NCI-H69 (cell line): ENCODE data around the gene MCTP1.

Source experiments
- DNase-seq: peaks from one replicate; lab custom pipeline; 2025; lab: John Stamatoyannopoulos, UW

MCTP1 gene

DNA sequence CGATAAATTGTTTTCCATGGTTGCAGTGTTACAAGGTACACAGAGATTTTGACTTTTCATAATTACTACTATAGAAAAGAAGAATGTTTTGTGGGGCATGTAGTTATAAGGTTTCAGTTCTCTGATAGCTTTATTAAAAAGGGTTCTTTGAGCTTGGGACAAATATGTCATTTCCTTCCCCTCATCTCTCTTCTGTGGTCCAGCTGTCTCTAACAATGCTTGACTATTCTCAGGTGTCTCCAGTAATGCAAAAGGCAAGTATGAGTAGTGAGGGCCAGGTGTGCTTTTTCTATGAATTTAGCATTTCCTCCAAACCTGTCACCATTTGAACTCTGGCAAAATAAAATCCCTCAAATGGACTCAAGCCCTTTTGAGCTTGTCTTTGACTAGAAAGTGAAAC is 582.2 kb downstream of the MCTP1 start:
- DNase-seq: peak; percentile 77

DNA sequence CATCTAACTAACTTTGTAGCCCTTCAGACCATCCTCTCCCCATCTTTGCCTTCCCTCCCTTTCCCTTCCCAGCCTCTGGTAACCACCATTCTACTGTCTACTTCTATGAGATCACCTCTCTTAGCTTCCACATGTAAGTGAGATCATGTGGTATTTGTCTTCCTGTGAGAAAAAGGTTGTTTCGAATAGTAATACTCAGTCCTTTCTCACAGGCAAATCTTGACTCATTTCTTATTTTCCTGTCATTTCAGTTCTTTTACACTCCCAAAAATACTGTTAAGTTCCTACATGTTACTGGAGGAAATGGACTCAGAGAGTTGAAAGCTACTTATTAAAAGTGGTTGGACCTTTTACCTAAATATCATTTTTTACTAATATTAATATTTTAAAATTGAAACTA is 584.3 kb downstream of the MCTP1 start:
- DNase-seq: peak; percentile 26

DNA sequence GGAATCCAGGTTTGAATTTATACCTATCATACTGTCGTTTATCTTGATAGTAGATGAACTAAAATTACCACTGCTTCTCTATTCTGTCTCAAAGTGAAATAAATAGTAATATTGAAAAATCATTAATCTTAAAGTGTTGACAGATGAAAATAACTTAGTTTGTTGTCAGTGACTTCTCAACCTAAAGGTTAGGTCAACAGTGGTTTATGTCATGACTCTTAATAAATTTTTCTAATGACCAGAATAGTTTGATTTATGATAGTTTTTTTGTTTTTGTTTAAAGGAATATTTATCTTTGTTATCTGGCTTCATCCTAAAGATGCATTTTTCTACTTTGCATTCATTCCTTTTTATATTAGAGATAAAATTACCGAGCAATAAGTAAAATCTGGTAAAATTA is 585.3 kb downstream of the MCTP1 start:
- DNase-seq: no peak

DNA sequence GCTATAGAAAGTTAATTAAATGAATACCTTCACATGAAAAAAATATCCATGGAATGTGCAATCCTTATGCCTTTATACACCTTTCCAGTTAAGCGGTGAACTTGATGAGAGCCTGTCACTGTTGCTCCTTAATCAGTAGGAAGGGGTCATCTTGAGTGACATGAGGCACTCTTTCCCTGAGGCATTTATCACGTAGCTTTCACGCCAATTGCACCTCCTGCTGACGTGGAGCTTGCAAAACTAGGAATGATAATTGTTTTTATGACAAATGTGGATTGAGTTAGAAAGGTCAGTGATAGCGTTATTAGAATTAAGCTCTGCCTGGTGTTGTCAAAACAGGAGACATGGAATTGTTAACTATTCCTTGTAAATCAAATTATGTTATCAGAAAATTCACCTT is 586.7 kb downstream of the MCTP1 start:
- DNase-seq: peak; percentile 72

DNA sequence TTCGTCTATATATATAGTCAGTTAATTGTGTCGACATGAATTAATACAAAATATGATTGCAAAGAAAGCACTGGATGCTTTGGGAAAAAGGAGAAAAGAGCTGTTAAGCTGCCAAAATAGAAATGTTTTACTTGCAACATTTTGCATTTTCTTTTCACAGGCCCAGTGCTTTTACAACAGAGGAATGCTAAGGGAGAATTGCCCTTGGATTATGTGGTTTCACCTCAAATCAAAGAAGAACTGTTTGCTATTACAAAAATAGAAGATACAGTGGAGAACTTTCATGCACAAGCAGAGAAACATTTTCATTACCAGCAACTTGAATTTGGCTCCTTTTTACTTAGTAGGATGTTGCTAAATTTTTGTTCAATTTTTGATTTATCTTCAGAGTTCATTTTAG is 590.2 kb downstream of the MCTP1 start:
- DNase-seq: no peak

DNA sequence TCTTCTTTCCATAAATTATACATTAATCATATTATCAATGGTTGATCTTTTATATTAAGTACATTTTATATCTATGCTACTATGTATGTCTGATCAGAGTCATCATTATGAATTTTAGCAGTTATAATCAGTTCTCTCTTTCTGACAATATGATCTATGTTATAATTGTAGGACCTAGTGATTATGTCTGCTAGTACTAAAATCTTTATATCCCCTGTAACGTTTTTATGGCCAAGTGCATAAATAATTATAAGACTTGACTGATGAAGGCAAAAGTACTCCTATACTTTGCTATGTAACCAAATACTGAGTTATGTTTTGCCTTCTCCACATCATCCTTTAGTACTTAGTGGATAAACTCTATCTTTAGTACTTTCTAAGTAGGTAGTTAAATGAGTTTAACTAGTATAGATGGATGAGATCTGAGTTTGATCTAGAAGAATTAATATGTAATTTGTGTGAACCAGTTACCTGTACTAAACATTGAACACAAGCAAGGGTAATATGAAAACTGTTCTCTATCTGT is 591.0 kb downstream of the MCTP1 start:
- peak; percentile 60 for DNase-seq

DNA sequence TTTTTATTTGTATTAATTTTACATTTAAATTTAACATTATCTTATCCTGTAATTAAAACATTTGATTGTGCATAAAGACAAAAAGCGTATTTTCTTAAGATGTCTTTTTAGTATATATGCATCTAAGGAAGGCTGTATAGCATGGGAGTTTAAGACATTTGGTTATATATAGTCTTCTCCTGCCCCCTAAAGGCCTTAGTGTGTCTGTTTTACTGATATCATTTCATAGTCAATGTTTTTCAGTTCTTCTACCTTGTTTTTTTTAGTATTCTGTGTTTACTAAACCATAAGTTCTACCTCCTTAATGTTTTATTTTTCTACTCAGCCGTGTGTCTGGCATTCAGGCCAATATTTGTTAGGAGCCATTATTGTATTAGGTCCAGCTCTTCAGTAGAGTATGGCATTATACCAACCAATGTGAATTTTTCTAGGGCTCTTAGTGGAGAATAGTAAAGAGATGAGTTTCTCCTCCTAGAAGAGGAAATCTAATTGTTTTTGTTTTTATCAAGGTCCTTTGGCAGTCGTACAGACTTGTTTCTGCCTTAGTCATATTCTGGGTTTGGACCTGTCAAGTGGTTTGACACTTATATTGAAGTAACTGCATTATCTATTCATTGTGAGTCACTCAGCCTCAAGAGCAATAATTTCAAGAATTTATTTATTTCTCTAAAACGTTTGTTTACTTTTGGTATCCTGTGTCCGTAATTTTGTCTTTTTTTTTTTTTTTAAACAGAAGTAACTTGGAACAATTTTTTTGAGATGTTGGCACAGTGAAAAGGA is 591.7 kb downstream of the MCTP1 start:
- peak; percentile 81 for DNase-seq

DNA sequence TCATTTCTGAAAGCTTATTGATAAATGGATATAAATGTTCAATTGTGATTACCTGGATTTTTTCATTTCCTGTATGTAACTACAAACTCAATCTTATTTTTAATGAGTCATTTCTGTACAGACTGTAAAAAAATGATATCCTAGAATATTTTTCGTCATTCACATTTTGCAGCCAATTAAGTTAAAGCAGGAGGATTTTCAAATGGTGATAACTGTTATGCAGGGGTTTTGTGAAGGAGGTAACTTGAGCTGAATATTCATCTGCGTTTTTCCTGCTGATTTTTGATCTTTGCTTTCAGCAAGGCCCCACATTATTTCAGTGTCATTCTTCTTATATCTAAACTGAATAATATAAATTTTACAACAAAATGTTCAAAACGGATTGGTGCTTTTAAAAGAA is 592.3 kb downstream of the MCTP1 start:
- peak; percentile 68 for DNase-seq

DNA sequence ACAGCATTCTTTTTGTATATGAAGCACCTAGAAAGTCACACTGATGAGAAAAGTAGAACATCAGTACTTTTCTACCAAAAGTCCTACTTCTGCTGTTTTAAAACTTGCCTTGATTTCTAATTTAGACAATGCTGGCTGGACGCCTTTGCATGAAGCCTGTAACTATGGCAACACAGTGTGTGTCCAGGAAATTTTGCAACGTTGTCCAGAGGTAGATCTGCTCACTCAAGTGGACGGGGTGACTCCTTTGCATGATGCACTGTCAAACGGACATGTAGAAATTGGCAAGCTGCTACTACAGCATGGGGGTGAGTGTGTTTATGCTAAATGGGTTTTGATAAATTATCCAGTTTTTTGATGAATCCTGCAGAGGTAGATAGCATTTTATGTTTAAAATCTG is 592.9 kb downstream of the MCTP1 start:
- DNase-seq: peak; percentile 98

DNA sequence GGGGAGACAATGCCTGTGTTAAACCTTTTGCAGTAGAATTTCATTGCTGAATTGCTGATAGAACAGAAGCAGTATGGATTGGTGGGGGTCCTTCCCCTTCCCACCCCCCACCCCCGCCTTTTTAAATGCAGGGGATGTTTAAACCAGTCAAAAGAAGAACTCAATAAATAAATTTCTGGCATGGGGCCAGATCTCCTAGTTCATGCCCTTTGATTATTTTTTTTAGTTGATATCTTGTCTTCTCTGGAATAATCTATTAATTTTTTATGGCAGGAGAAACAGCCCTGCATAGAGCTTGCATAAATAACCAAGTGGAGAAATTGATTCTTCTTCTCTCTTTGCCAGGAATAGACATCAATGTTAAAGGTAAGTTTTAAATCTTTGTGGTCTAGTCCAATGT is 593.6 kb downstream of the MCTP1 start:
- peak; percentile 70 for DNase-seq

DNA sequence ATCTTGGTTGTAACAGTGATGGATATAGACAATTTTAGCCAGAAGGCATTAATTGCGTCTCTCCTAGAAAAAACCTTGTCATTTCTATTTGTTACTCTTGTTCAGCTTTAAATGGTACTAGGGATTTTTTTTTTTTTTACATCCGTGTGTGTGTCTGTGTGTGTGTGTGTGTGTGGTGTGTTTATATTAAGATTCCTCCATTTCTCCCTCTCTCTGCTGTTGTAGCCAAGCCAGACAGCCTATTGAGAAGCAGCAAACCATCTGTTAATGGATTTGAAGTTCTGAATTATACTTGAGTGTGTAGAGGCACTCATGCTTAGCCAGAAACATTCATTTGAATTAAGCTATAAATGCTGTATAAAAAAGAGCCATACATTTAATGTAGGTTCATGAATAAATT is 594.1 kb downstream of the MCTP1 start:
- peak; percentile 94 for DNase-seq

DNA sequence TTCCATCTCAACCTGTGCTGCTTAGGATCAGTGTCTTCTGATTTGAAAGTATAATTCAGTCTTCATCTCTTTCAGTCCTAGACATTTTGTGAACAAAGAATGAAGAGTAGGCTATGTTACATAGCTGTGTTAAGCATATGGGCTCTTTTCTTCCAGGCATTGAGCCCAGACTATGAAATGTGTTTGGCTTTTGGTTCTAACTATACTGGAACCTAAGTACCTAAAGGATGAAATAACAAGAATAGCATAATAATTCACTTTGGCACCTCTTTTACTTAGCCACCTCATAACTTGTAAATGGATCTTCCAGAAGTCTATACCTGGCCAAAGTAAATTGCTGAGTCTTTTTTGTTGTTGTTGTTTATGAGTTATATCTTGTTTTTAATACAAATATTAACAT is 595.0 kb downstream of the MCTP1 start:
- DNase-seq: no peak

DNA sequence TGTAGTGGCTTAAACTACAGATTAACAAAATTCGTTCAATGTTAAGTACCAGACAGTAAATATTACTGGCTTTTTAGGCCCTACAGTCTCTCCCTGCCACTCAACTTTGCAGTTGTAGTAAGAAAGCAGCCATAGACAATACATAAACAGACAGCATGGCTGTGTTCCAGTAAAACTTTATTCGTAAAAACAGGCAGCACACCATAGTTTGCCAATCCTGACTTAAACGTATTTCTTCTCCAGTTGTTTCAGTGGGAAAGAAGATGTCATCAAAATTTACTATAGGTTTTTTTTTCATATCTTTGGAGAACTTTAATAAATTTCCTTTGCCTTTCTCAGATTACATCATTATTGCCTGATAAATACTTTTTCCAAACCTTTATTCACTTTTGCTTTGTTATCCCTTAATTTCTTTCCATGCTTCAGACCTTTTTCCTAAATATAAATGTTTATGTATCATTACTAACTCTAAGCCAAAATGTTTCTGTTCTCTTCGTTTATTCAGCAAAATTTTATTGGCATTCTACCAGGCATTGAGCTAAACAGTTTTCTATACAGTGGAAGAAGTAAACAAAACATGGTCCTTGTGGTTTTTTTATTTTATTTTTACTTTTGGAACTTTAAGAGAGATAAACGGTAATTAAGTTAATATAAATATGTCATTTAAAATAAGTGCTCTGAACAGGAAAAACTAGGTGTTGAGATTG is 601.9 kb downstream of the MCTP1 start:
- no peak for DNase-seq

DNA sequence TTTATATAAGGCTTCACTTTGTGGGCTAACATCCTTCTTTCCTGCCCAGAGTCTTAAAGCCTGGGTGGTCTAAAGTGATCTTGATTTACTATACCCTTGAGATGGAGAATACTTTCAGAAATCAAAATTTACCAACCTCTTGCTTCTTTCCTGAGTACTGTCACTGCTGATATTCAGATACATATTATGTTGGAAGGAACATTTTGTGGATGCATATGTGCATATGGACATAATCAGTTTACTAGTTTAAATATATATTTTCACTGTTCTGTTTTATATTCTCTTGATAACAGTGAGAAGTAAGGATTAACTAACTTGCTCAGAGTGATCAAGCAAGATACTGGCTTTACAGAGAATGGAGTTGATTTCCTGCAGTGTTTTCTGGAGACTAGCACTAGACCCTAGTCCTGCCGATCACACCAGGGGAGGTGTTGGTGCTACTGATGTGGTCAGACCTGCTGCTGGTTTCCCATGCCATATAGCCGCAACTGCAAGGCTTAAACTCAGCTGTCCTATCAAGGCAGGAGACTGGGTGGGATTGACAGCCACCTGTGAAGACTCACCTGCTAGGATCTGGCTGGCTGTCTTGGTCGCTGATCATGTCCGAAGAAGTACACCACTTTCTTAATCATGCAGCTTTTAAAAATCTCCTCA is 608.8 kb downstream of the MCTP1 start:
- no peak for DNase-seq

DNA sequence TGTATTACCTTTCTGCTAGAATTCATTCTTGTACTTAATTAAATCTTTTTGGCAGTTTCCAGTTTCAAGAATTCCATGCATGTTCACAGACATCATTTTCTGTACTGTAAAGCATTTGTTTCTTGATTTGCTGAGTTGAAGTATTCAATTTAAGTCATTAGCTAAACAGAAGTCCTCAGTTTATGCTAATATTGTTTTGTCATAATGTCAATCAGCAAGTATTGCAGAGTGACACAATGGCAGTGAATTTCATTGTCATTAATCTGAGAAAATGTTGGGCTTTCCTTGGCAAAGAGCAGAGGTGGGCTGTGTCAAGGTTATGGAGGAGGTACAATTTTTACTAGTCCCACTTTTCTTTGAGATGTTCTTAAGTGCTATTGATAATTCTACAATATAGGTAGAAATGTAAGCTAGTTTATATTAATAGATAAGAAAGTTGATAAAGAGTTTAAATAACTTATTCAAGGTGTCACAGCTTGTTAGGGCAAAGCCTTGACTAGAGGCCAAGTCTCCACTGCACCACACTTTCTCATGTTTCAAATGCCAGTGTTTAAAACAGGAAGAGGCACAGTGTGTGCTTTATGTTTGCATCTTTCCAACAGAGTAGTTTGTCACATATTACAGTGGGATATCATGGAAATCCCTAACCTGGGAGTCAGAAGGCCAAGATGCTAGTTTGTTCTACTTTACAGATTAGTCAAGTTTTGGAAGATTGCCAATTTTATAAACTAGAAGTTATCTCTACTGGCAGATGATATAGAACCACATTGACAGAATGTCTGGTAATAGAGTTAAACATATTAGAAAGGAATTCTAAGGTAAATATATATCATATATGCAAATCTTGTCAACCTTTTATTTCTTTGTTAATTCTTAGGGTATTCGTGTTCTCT is 610.2 kb downstream of the MCTP1 start:
- DNase-seq: peak; percentile 43

DNA sequence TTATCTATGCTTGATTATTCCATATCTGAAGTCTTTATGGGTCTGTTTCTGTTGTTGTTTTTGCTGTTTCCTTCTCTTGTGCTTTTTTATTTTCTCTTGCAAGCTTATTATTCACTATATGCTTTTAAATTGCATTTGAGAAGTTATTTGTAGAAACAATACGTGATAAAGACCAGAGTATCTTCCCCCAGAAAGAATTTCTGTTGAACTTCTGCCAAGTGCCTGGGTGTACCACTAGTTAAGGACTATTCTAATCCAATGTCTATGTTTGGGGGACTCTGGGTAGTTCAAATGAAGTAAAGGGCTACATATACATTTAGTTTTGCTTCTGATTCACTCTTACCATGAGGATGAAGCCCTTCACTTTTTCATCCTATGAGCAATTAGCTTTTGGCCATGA is 612.1 kb downstream of the MCTP1 start:
- no peak for DNase-seq

DNA sequence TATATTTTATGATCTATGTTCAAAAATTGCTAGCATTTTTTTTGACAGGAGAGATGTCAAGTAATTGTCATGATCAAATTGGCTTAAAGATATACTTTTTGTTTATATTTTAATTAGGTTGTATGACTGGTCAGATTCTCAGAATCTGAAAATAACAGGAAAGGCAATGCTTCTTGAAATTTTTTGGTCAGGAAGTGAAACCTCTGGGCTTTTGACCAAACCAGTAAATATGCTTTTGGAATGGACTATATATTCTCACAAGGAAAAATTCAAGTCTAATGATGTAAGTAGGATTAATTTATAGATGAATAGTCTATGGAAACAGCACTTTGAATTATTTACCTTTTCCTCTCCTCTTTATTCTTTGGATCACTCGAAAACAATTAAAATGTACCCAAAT is 614.2 kb downstream of the MCTP1 start:
- no peak for DNase-seq

DNA sequence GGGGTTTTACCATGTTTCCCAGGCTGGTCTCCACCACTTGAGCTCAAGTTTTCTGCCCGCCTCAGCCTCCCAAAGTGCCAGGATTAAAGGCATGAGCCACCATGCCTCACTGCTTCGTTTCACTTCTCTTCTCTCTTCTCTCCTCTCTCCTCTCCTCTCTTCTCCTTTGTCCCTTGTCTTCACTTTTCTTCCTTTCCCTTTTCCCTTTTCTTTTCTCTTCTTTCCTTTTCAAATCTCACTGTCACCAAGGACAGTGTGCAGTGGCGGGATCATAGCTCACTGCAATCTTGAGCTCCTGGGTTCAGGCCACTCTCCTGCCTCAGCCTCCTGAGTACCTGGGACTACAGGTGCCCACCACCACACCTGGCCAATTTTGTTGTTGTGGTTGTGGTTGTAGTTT is 617.0 kb downstream of the MCTP1 start:
- DNase-seq: no peak

DNA sequence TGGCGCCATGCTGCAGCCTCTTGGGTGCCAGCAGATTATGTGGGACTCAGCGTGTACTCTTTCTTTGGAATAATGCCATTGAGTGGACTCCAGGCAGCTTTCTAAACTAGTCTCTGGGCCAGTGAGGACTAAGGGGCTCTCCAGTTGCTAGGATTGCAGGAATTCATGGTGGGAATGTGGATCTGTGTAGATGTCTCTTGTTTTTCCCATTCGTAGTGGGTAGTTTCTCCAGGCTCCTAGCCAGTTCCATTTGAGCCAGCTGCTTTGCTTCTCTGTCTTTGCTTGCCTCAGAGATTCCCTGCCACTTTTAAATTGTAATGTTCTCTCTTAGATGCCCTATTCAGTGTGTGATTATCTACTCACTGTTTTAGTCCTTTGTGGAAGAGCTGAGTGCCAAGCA is 623.8 kb downstream of the MCTP1 start:
- DNase-seq: no peak

DNA sequence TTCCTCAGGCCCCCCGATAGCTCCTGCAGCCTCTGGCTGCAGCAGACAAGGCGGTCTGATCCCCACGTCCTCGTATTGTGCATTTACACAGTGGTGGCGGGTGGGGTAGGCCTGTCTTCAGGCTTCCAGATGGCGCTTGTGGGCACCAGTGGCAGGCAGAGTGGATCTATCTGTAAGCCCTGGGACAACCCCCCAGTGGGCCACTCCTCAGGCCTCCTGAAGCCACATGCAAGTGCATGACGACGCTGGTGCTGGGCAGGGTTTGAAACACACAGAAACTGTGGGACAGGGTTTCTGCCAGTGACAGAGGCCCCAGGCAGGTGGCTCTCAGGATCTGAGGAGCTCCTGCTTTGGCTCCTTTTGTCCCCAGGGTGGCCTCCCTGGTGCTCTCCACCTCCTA is 624.4 kb downstream of the MCTP1 start:
- no peak for DNase-seq

DNA sequence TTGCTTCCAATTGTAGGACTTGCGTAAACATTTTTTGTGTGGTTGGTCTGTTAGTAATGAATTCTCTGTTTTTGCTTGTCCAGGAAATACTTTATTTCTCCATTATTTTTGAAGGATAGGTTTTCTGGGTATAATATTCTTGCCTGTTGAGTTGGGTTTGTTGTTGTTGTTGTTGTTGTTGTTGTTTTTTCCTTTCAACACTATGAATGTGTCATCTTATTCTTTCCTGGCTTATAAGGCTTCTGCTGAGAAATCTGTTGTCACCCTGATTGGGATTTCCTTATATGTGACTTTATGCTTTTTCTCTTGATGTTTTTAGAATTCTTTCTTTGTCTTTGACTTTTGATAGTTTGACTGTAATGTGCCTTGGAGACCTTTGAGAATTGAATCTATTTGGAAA is 626.6 kb downstream of the MCTP1 start:
- no peak for DNase-seq
